Ectodermal cell (in vitro differentiated cells): Measurements from ENCODE around the gene UTY.

Experiments used
- H3K27ac ChIP-seq: 2 replicates; pipeline ENCODE4 v1.7.0; 2013; ENCODE audit warnings: mild to moderate bottlenecking, low read depth, low read length; ENCODE audit not compliant: insufficient read depth, poor library complexity, severe bottlenecking
- H3K27me3 ChIP-seq: 2 replicates; pipeline ENCODE4 v1.7.0; 2013; ENCODE audit warnings: mild to moderate bottlenecking, low read length; ENCODE audit not compliant: insufficient read depth, control insufficient read depth, poor library complexity, severe bottlenecking
- H3K36me3 ChIP-seq: one replicate; pipeline ENCODE4 v1.7.0; 2013; ENCODE audit warnings: low read length; ENCODE audit not compliant: control insufficient read depth, insufficient read depth
- H3K4me1 ChIP-seq: one replicate; pipeline ENCODE4 v1.7.0; 2013; ENCODE audit warnings: low read length; ENCODE audit not compliant: control insufficient read depth, insufficient read depth
- H3K4me3 ChIP-seq: 2 replicates; pipeline ENCODE4 v1.7.0; 2013; ENCODE audit warnings: low read depth, low read length, control low read depth; ENCODE audit not compliant: insufficient read depth
- H3K9me3 ChIP-seq: 2 replicates; pipeline ENCODE4 v1.7.0; 2013; ENCODE audit warnings: mild to moderate bottlenecking, low read length, moderate library complexity; ENCODE audit not compliant: control insufficient read depth
- WGBS, 2 experiments: methylation state at CpG; one replicate each; pipeline ENCODE4 v1.1.7; 2013; ENCODE audit warnings: missing lambda C conversion rate in 2 of 2; 5-methylcytosine and 5-hydroxymethylcytosine counted together

The UTY gene

DNA sequence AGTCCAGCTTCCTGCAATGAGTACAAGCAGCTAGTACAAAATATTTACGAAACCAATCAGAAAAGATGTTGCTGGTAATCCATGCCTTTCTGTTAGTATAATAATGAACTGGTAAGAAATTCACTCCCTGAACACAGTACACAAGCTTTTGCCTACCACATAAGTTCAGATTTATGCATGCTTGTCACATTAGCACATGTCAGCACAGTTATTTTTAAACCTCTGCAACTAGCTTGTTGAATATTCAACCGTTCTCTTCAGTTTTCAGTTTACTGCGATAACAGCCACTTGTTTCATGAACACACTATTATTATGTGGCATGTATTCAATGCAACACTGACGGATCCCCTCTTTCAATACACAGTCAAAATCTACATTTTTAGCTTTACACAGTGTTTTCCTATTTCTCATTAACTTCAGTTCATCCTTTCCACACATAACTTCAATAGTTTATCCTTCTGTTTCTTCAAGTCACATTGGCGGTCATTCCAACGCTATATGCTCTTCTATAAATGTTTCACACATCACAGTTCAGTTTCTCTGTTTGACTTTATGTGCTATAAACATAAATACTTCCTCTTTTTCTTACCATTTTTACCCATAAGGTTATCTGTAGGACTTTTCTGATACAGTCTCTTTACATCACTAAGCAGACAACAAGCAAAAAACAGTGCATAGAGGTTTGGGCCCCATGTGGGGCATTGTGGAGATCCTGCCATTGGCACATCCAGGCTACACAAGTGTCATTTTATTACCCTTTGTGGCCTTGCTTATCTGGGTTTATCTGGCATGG lies 62.8 kb downstream of the UTY start:
- Histone ChIP-seq H3K27me3 (no peaks in the 10 kb centered on the region), H3K36me3 (no peaks in the 10 kb centered on the region), H3K4me3 (no peak overlapping the region), H3K4me1 (no peaks in the 10 kb centered on the region), H3K9me3 (no peaks in the 10 kb centered on the region), H3K27ac (no peak overlapping the region)
- WGBS, 2 experiments, result 88 to 95% methylated on average over 5 of the region's 6 CpGs

- Histone ChIP-seq H3K27me3 (no peaks in the 10 kb centered on the region), H3K4me1 (no peaks in the 10 kb centered on the region), H3K4me3 (no peak overlapping the region), H3K36me3 (no peaks in the 10 kb centered on the region), H3K9me3 (no peaks in the 10 kb centered on the region), H3K27ac (no peak overlapping the region)
Observed at GRCh38 chrY:13415556-13415955, 64.3 kb downstream of the UTY start.

DNA sequence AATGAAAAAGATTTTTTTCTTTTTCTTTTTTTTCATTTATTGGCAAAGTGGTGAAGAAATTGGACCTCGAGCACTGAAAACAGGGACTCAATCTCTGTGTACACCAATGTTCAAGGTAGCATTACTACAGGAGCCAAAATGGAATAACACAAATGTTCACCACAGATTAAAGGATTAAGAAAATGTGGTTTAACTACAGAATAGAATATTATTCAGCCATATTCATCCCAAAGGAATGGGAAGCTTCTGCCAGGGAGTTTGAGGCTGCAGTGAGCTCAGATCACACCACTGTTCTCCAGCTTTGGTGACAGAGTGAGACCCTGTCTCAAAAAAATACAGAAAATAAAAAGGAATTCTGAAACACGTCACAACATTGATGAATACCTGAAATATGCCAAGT lies 81.0 kb downstream of the UTY start:
- H3K4me1 ChIP-seq, result no peaks in the 10 kb centered on the region
- H3K27ac ChIP-seq, result no peak overlapping the region
- H3K4me3 ChIP-seq, result no peak overlapping the region
- 92% methylated on average over 2 of the region's 2 CpGs; no CpG with 5 or more reads in 1 of the 2 experiments for WGBS, 2 experiments
- no peaks in the 10 kb centered on the region for H3K36me3 ChIP-seq
- H3K9me3 ChIP-seq, result no peaks in the 10 kb centered on the region
- no peaks in the 10 kb centered on the region for H3K27me3 ChIP-seq

DNA sequence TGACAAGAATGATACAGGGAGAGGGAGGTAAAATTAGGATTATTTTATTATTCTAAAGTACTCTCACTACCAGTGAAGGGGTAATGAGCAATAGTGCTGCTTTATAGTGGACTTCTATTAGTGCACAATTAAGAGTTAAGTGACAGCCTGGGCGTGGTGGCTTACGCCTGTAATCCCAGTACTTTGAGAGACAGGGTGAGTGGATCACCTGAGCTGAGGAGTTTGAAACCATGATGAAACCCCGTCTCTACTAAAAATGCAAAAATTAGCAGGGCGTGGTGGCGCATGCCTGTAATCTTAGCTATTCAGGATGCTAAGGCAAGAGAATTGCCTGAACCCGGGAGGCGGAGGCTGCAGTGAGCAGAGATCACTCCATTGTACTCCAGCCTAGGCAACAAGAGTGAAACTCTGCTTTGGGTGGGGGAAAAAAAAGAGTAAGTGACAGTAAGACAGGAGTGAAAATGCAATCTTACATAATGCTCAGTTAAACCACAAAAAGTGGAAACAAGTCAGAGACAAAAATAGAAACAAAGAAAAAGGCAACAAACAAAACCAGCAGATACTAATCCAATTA lies 98.6 kb downstream of the UTY start:
- Histone ChIP-seq H3K36me3 (no peaks in the 10 kb centered on the region), H3K27ac (no peak overlapping the region), H3K9me3 (no peaks in the 10 kb centered on the region), H3K4me3 (no peak overlapping the region), H3K27me3 (no peaks in the 10 kb centered on the region), H3K4me1 (no peaks in the 10 kb centered on the region)
- WGBS, 2 experiments, result 82 to 83% methylated on average over 7 of the region's 7 CpGs

- 94 to 100% methylated on average over 2 to 3 of the region's 6 CpGs for WGBS, 2 experiments
- Histone ChIP-seq H3K9me3 (no peaks in the 10 kb centered on the region), H3K4me1 (no peaks in the 10 kb centered on the region), H3K27me3 (no peaks in the 10 kb centered on the region), H3K36me3 (no peaks in the 10 kb centered on the region), H3K27ac (no peak overlapping the region), H3K4me3 (no peak overlapping the region)
Observed at GRCh38 chrY:13370868-13371800, 108.7 kb downstream of the UTY start.

- Histone ChIP-seq H3K4me3 (no peak overlapping the region), H3K4me1 (no peaks in the 10 kb centered on the region), H3K36me3 (no peaks in the 10 kb centered on the region), H3K9me3 (no peaks in the 10 kb centered on the region), H3K27ac (no peak overlapping the region), H3K27me3 (no peaks in the 10 kb centered on the region)
Observed at GRCh38 chrY:13370245-13370644, 109.6 kb downstream of the UTY start.

DNA sequence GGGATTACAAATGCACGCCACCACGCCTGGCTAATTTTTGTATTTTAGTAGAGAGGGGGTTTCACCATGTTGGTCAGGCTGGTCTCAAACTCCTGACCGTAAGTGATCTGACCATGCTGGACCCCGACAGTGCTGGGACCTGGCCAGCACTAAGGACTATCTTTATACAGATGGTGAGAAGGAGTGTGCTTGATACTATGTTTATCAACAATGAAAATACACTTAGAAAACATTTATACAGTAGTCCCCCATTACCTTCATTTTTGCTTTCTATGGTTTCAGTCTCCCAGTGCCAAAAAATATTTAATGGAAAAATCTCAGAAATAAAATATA lies 111.4 kb downstream of the UTY start:
- Histone ChIP-seq H3K27ac (no peak overlapping the region), H3K4me1 (no peaks in the 10 kb centered on the region)
- 90 to 92% methylated on average over 4 of the region's 4 CpGs for WGBS, 2 experiments

DNA sequence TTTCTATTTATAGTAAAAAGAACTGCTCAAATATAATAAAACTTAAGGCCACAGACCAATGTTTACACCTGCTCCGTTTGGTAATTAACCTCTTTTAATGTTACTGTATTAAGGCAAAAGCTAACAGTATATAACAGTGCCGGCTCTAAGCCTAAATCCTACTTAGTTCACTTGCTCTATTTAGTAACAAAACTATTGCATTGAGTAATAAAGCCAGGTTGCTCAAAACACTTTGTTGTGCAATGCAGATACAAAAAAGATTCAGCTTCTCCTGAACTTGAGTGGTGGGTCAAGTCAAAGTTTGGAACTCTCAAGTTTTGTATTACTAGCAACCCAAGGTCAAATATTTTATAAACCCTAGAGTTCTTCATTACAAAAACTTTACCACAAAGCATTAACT lies 116.2 kb downstream of the UTY start:
- Histone ChIP-seq H3K4me3 (no peak overlapping the region), H3K27ac (no peak overlapping the region), H3K36me3 (no peaks in the 10 kb centered on the region), H3K4me1 (no peaks in the 10 kb centered on the region), H3K27me3 (no peaks in the 10 kb centered on the region), H3K9me3 (no peaks in the 10 kb centered on the region)
- WGBS, 2 experiments, result 85% methylated on average over 2 of the region's 2 CpGs; no CpG with 5 or more reads in 1 of the 2 experiments

More for the DNA sequence above, 111.4 kb downstream of the UTY start:
- Histone ChIP-seq H3K36me3 (no peaks in the 10 kb centered on the region), H3K9me3 (no peaks in the 10 kb centered on the region), H3K27me3 (no peaks in the 10 kb centered on the region), H3K4me3 (no peak overlapping the region)

DNA sequence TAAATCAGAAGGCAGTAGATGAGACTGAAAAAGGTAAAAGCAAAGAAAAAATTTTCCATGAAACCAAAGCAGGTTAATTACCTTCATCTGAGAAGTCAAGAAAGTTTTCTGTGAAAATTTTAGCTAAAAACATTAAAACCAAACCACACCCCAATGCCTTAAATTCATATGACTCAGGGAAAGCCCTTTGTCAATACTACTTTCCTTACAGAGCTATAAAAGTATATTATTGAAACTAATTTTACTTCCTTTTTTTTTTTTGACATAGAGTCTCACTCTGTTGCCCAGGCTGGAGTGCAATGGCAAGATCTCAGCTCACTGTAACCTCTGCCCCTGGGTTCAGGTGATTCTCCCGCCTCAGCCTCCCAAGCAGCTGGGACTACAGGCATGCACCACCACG lies 117.2 kb downstream of the UTY start:
- H3K4me1 ChIP-seq, result no peaks in the 10 kb centered on the region
- no peaks in the 10 kb centered on the region for H3K9me3 ChIP-seq
- H3K27ac ChIP-seq, result no peak overlapping the region
- no peak overlapping the region for H3K4me3 ChIP-seq
- no peaks in the 10 kb centered on the region for H3K27me3 ChIP-seq
- WGBS, 2 experiments, result 89 to 96% methylated on average over 2 of the region's 2 CpGs
- H3K36me3 ChIP-seq, result no peaks in the 10 kb centered on the region
